Muscle layer of duodenum (tissue), 2 donors: Measurements from ENCODE around the gene CCDC61.

Source experiments
- H3K27ac ChIP-seq: one replicate; pipeline ENCODE4 v1.7.0; 2013; ENCODE audit warnings: mild to moderate bottlenecking, low read length
- H3K27me3 ChIP-seq: one replicate; pipeline ENCODE4 v1.7.0; 2013; ENCODE audit warnings: low read depth, mild to moderate bottlenecking, control low read depth, low read length
- H3K36me3 ChIP-seq, 2 donors: one replicate each; pipeline ENCODE4 v1.7.0; 2013; ENCODE audit warnings: low read length in 2 of 2, control low read depth in 1 of 2, mild to moderate bottlenecking in 1 of 2; ENCODE audit not compliant: insufficient read depth in 2 of 2, control insufficient read depth in 1 of 2
- H3K4me1 ChIP-seq, 2 donors: one replicate each; pipeline ENCODE4 v1.7.0; 2013; ENCODE audit warnings: low read length in 2 of 2, mild to moderate bottlenecking in 2 of 2, control low read depth in 1 of 2, moderate library complexity in 1 of 2; ENCODE audit not compliant: insufficient read depth in 2 of 2, control insufficient read depth in 1 of 2
- H3K4me3 ChIP-seq, 2 donors: one replicate each; pipeline ENCODE4 v1.7.0; 2013; ENCODE audit warnings: low read length in 2 of 2, low read depth in 1 of 2, mild to moderate bottlenecking in 1 of 2
- H3K9me3 ChIP-seq, 2 donors: one replicate each; pipeline ENCODE4 v1.7.0; 2013; ENCODE audit warnings: low read length in 2 of 2, control low read depth in 1 of 2, mild to moderate bottlenecking in 1 of 2; ENCODE audit not compliant: control insufficient read depth in 1 of 2
- donor health status: healthy.

CCDC61 gene

GRCh38 chr19:46032597-46033025, 37.3 kb downstream of the CCDC61 start:
- Histone ChIP-seq H3K27ac (no peak overlapping the region), H3K4me1 (no peaks in the 10 kb centered on the region)

GRCh38 chr19:46033401-46033800, 38.1 kb downstream of the CCDC61 start:
- Histone ChIP-seq H3K4me3 (no peak overlapping the region), H3K36me3 (no peaks in the 10 kb centered on the region), H3K27ac (no peak overlapping the region), H3K4me1 (no peaks in the 10 kb centered on the region), H3K9me3 (peaks cover 0 to 2% of the 10 kb centered on the region in 2 donors), H3K27me3 (no peaks in the 10 kb centered on the region)

More at GRCh38 chr19:46032597-46033025, 37.3 kb downstream of the CCDC61 start:
- Histone ChIP-seq H3K27me3 (no peaks in the 10 kb centered on the region), H3K9me3 (peaks cover 0 to 2% of the 10 kb centered on the region in 2 donors), H3K36me3 (no peaks in the 10 kb centered on the region), H3K4me3 (no peak overlapping the region)

GRCh38 chr19:46035546-46035945, 40.3 kb downstream of the CCDC61 start:
- Histone ChIP-seq H3K36me3 (no peaks in the 10 kb centered on the region), H3K27ac (no peak overlapping the region), H3K27me3 (peaks cover 6% of the 10 kb centered on the region), H3K4me3 (no peak overlapping the region), H3K9me3 (peaks cover 0 to 2% of the 10 kb centered on the region in 2 donors), H3K4me1 (no peaks in the 10 kb centered on the region)

GRCh38 chr19:46035986-46036743, 40.9 kb downstream of the CCDC61 start:
- no peaks in the 10 kb centered on the region for H3K36me3 ChIP-seq
- peaks cover 7% of the 10 kb centered on the region for H3K27me3 ChIP-seq
- H3K4me3 ChIP-seq: no peak overlapping the region
- H3K27ac ChIP-seq: no peak overlapping the region
- H3K4me1 ChIP-seq: no peaks in the 10 kb centered on the region
- peaks cover 0 to 2% of the 10 kb centered on the region in 2 donors for H3K9me3 ChIP-seq

- H3K9me3 ChIP-seq: peaks cover 0 to 2% of the 10 kb centered on the region in 2 donors
- peaks cover 12% of the 10 kb centered on the region for H3K27me3 ChIP-seq
- no peak overlapping the region for H3K27ac ChIP-seq
- no peaks in the 10 kb centered on the region for H3K4me1 ChIP-seq
- H3K36me3 ChIP-seq: no peaks in the 10 kb centered on the region
- H3K4me3 ChIP-seq: no peak overlapping the region
Measured at GRCh38 chr19:46036744-46037128, 41.5 kb downstream of the CCDC61 start.

- Histone ChIP-seq H3K9me3 (peaks cover 0 to 12% of the 10 kb centered on the region in 2 donors), H3K27ac (no peak overlapping the region), H3K36me3 (no peaks in the 10 kb centered on the region), H3K4me3 (no peak overlapping the region), H3K27me3 (peaks cover 12% of the 10 kb centered on the region), H3K4me1 (no peaks in the 10 kb centered on the region)
Measured at GRCh38 chr19:46040125-46040524, 44.9 kb downstream of the CCDC61 start.

GRCh38 chr19:46040952-46041500, 45.8 kb downstream of the CCDC61 start, which contains the start of gene IGFL4:
TSS of gene IGFL4 (minus strand) at chr19:46041002. CDS start at chr19:46040962, 40 bp downstream.
- H3K4me1 ChIP-seq: no peaks in the 10 kb centered on the region
- peaks cover 0 to 12% of the 10 kb centered on the region in 2 donors for H3K9me3 ChIP-seq
- H3K27ac ChIP-seq: no peak within 1 kb of the TSS
- no peak within 1 kb of the TSS for H3K4me3 ChIP-seq
- no peaks in the 10 kb centered on the region for H3K36me3 ChIP-seq
- peaks cover 12% of the 10 kb centered on the region for H3K27me3 ChIP-seq

- Histone ChIP-seq H3K36me3 (no peaks in the 10 kb centered on the region), H3K9me3 (peaks cover 0 to 9% of the 10 kb centered on the region in 2 donors), H3K4me1 (no peaks in the 10 kb centered on the region), H3K27ac (no peak overlapping the region), H3K27me3 (peaks cover 12% of the 10 kb centered on the region), H3K4me3 (no peak overlapping the region)
Measured at GRCh38 chr19:46042252-46042883, 47.1 kb downstream of the CCDC61 start.

GRCh38 chr19:46043519-46043918, 48.3 kb downstream of the CCDC61 start:
- H3K4me3 ChIP-seq: no peak overlapping the region
- peaks cover 12% of the 10 kb centered on the region for H3K27me3 ChIP-seq
- no peaks in the 10 kb centered on the region for H3K36me3 ChIP-seq
- peaks cover 0 to 9% of the 10 kb centered on the region in 2 donors for H3K9me3 ChIP-seq
- no peaks in the 10 kb centered on the region for H3K4me1 ChIP-seq
- no peak overlapping the region for H3K27ac ChIP-seq

GRCh38 chr19:46049597-46049996, 54.3 kb downstream of the CCDC61 start:
- Histone ChIP-seq H3K27ac (no peak overlapping the region), H3K36me3 (no peaks in the 10 kb centered on the region), H3K4me1 (no peaks in the 10 kb centered on the region), H3K9me3 (peaks cover 0 to 2% of the 10 kb centered on the region in 2 donors), H3K4me3 (no peak overlapping the region), H3K27me3 (no peaks in the 10 kb centered on the region)

- H3K4me3 ChIP-seq: no peak overlapping the region
- no peak overlapping the region for H3K27ac ChIP-seq
- no peaks in the 10 kb centered on the region for H3K9me3 ChIP-seq
- H3K36me3 ChIP-seq: no peaks in the 10 kb centered on the region
- H3K4me1 ChIP-seq: no peaks in the 10 kb centered on the region
- H3K27me3 ChIP-seq: no peaks in the 10 kb centered on the region
Measured at GRCh38 chr19:46052896-46053295, 57.6 kb downstream of the CCDC61 start.
